ENCODE data around the gene ANGPTL4. TPM values are rescaled to one million over a fixed set of nuclear protein-coding genes. Genes with fewer than 3 reads are reported as not detected.
A peak's percentile ranks its signal among the peaks of the same experiment; 100 is the strongest.
"Not testable (repeated sequence)": the region's sequence is repeated elsewhere in the genome, so short reads cannot be mapped to it uniquely, and the experiment has no call there.

Gene ANGPTL4
- total RNA-seq, 2 experiments from 2014 or later, result not detected

DNA sequence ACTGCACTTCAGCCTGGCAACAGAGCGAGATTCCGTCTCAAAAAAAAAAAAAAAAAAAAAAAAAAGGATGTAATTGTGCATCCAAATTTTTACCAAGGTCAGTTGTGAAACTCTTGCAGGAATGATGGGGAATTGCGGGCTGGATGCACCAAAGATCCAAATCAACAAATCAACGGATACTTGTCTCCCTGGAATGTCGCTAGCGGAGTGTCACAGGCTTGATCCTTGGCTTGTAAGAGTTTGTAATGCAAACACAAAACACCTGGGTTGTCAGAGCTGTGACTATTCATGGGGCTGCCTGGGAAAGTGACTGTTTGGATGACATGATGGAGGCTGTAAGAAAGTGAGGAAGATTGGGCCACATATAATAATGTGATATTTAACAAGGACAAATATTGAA lies 25.1 kb upstream of the ANGPTL4 start:
- no peaks in the 10 kb centered on the region for H3K36me3 Mint-ChIP-seq (ENCODE audit: low read depth)
- no peak overlapping the region for H3K4me3 Mint-ChIP-seq
- H3K27ac Mint-ChIP-seq, result no peak overlapping the region
- peaks cover 45% of the 10 kb centered on the region for H3K27me3 Mint-ChIP-seq
- peaks cover 18% of the 10 kb centered on the region for H3K4me1 Mint-ChIP-seq
- H3K9me3 Mint-ChIP-seq, result no peaks in the 10 kb centered on the region
- CTCF ChIA-PET, result interaction anchor here (0.6 to 1.8 kb wide), 2 partner anchors 15 to 241 kb away, joined by 5 to 6 read pairs; no protein-coding TSS in a partner anchor
- DNase-seq, result no peak
- POLR2A ChIA-PET, result no interaction called here

DNA sequence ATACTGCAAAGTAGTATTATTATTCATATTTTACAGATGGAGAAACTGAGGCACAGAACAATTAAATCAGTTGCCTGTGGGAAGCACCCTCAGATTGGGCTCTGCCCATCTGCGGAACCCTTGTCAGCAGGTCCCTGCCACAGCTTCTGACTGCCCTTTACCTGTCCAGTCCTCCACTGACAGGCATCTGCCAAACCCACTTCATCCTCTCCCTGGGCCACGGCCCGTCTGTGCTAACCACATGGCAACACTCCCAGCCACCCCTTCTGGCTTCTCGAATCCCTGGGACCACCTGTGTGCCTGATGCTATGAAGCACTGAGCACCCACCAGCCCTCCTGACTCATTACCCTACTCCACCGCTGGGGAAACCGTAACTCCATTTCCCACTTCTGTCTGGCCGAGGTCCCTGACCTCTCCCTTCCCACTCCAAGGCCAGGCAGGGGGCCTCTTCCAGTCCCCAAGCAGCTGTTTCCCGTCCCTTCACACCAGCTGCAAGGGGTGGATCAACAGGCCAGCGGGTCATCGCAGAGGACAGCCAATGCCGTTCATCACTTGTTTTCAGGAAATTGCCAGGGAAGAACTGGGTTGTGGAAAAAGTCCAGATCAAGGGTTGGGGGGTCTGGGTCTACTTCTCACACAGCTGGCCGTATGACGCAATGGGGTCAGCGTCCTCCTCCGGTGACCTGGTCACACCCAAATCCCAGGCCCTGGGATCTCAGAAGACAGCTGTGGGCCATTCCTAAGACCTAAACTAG lies 23.4 kb upstream of the ANGPTL4 start:
- Mint-ChIP-seq H3K36me3 (ENCODE audit: low read depth) (no peaks in the 10 kb centered on the region), H3K4me1 (peaks cover 21% of the 10 kb centered on the region), H3K4me3 (no peak overlapping the region), H3K9me3 (no peaks in the 10 kb centered on the region), H3K27ac (peak overlapping the region; percentile 57), H3K27me3 (peaks cover 45% of the 10 kb centered on the region)
- ChIA-PET CTCF (interaction anchor here (0.5 to 4.7 kb wide), 5 partner anchors 13 to 844 kb away, joined by 3 to 38 read pairs (median 3); no protein-coding TSS in a partner anchor), POLR2A (interaction anchor here (0.5 to 0.6 kb wide), 2 partner anchors 14 to 390 kb away, joined by 3 to 8 read pairs; no protein-coding TSS in a partner anchor)
- no peak for DNase-seq

DNA sequence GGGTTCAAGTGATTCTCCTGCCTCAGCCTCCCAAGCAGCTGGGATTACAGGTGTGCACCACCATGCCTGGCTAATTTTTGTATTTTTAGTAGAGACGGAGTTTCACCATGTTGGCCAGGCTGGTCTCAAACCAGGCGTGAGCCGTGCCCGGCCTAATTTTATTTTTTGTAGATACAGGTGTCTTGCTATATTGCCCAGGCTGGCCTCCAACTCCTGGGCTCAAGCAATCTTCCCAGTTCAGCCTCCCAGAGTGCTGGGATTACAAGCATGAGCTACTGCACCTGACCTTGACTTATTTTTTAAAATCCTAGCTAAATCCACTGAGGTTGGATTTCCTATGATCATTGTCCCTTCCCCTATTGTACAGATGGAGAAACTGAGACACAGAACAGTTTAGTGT lies 22.5 kb upstream of the ANGPTL4 start:
- not testable (repeated sequence) for H3K27ac Mint-ChIP-seq; DNase-seq; H3K36me3 Mint-ChIP-seq (ENCODE audit: low read depth); H3K9me3 Mint-ChIP-seq
- Mint-ChIP-seq H3K4me1 (peaks cover 15% of the 10 kb centered on the region), H3K27me3 (peaks cover 39% of the 10 kb centered on the region), H3K4me3 (peak overlapping the region; percentile 30)
- ChIA-PET POLR2A (interaction anchor here (0.6 kb wide), 1 partner anchor 15 kb away, joined by 3 read pairs; no protein-coding TSS in a partner anchor), CTCF (interaction anchor here (0.6 to 4.7 kb wide), 5 partner anchors 13 to 412 kb away, joined by 3 to 38 read pairs (median 3); no protein-coding TSS in a partner anchor)

DNA sequence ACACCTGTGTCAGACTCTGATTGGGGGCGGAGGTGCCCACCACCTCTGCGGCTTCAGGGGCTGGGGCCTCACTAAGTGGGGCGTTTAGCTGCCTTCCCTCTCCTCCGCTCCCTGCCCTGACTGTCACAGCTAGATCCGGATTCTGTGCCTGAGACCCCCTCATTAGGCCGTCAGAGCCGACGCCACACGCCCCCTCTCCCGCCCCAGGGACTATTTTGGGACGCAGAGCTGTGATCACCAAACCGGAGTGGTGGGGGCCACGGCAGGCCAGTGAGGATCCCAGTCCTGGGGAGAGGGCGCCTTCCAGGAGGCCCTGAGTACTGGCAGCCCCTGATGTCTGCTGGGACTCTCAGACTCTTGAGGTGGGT lies 21.7 kb upstream of the ANGPTL4 start:
- Mint-ChIP-seq H3K27ac (peak overlapping the region; percentile 25), H3K36me3 (ENCODE audit: low read depth) (no peaks in the 10 kb centered on the region), H3K27me3 (peaks cover 35% of the 10 kb centered on the region), H3K9me3 (no peaks in the 10 kb centered on the region), H3K4me1 (peaks cover 15% of the 10 kb centered on the region), H3K4me3 (peak overlapping the region; percentile 30)
- DNase-seq, result no peak
- CTCF ChIA-PET, result interaction anchor here (1.1 to 4.7 kb wide), 2 partner anchors 12 to 18 kb away, joined by 3 to 38 read pairs; no protein-coding TSS in a partner anchor
- POLR2A ChIA-PET, result no interaction called here

DNA sequence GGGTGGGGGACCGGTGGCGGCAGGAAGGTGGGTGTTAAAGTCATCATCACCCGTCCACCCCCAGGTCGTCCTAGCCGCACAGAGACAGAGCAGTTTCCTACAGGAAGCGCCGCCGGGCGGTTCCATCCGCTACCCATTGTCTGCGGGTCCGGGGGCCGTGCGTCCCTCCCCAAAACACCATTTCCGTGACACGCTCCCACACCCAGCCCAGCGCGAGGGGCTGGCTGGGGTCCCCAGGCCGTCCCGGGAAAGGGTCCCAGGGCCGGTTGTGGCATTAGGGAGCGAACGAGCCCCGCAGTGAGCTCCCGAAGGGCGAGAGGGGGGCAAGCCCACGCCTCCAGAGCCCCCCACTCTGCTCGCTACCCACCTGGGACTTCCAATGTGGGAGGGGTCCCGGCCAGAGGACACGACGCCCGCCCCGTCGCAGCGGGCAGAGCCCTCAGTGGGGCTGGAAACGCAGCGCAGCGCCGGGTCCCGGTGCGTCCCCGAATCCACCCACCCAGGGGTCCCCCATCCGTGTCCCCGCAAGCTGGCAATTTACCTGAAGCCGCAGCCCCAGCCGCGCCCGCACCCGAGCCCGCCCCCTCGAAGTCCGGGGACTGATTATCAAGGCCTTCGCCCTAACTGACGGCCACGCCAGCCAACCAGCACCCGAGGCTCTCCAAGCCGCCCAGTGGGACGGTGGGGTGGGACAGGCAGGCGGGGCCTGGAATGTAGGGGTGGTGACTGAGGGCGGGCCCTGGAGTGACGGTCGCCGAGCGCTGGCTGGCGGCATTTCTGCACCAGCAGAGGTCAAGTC lies 21.1 kb upstream of the ANGPTL4 start, which contains the start of gene KANK3:
Gene KANK3 (minus strand): TSS at position 579 of the 799 bp plus-strand sequence. CDS start 5,434 bp downstream, outside the sequence.
- peak within 1 kb of the TSS; percentile 84 for H3K27ac Mint-ChIP-seq
- CTCF ChIA-PET, result interaction anchor here (4.7 kb wide), 1 partner anchor 11 kb away, joined by 38 read pairs; no protein-coding TSS in a partner anchor
- POLR2A ChIA-PET, result no interaction called here

DNA sequence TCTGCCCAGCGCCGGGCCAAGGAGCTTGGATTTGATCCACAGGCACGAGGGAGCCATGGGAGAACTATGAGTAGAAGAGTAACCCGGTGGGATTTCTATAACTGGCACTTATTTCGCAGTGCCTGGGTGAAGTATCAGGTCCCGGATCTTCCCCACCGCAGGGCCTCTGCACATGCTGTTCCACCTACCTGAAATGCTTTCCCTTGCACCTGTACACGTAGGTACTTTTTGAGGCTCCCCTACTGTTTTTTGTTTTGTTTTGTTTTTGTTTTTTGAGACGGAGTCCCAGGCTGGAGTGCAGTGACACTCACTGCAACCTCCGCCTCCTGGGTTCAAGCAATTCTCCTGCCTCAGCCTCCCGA lies 20.5 kb upstream of the ANGPTL4 start:
- Mint-ChIP-seq H3K4me1 (peaks cover 13% of the 10 kb centered on the region), H3K4me3 (peak overlapping the region; percentile 75), H3K36me3 (ENCODE audit: low read depth) (no peaks in the 10 kb centered on the region), H3K27ac (no peak overlapping the region), H3K9me3 (no peaks in the 10 kb centered on the region), H3K27me3 (peaks cover 27% of the 10 kb centered on the region)
- CTCF ChIA-PET, result interaction anchor here (4.7 kb wide), 1 partner anchor 11 kb away, joined by 38 read pairs; no protein-coding TSS in a partner anchor
- DNase-seq, result no peak
- POLR2A ChIA-PET, result interaction anchor here (0.7 kb wide), 1 partner anchor 1433 kb away, joined by 6 read pairs; no protein-coding TSS in a partner anchor

More for the DNA sequence above, 21.1 kb upstream of the ANGPTL4 start, which contains the start of gene KANK3:
- H3K4me1 Mint-ChIP-seq, result peaks cover 13% of the 10 kb centered on the region
- peak; percentile 93 for DNase-seq
- H3K36me3 Mint-ChIP-seq (ENCODE audit: low read depth), result no peaks in the 10 kb centered on the region
- peak within 1 kb of the TSS; percentile 75 for H3K4me3 Mint-ChIP-seq
- no peaks in the 10 kb centered on the region for H3K9me3 Mint-ChIP-seq
- peaks cover 31% of the 10 kb centered on the region for H3K27me3 Mint-ChIP-seq

DNA sequence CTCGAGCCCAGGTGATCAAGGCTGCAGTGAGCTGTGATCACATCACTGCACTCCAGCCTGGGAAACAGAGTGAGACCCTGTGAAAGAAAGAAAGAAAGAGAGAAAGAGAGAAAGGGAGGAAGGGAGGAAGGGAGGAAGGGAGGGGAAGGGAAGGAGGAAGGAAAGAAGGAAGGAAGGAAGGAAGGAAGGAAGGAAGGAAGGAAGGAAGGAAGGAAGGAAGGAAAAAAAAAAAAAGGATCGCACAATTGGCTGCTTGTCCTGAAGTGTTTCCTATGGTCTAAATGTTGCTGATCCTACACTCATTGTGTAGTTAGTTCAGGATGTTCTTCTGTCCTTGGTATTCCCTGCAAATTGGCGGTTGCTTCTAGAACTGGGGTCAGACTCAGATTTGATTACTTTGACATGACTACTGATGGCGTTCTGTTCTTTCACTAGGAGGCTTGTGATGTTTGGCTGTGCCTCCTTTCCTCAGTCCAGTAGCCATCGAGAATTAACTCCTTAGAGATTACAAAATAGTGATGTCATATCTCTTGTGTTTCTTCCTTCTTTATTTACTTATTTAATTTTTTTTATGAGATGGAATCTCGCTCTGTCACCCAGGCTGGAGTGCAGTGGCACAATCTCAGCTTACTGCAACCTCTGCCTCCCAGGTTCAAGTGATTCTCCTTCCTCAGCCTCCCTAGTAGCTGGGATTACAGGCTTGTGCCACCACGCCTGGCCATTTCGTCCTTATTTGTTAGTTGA lies 14.2 kb upstream of the ANGPTL4 start:
- H3K4me1 Mint-ChIP-seq; H3K4me3 Mint-ChIP-seq; H3K36me3 Mint-ChIP-seq (ENCODE audit: low read depth); H3K27ac Mint-ChIP-seq; DNase-seq; H3K9me3 Mint-ChIP-seq; POLR2A ChIA-PET: not testable (repeated sequence)
- peaks cover 20% of the 10 kb centered on the region for H3K27me3 Mint-ChIP-seq
- CTCF ChIA-PET, result interaction anchor here (1.3 kb wide), 1 partner anchor 14 kb away, joined by 4 read pairs; no protein-coding TSS in a partner anchor

DNA sequence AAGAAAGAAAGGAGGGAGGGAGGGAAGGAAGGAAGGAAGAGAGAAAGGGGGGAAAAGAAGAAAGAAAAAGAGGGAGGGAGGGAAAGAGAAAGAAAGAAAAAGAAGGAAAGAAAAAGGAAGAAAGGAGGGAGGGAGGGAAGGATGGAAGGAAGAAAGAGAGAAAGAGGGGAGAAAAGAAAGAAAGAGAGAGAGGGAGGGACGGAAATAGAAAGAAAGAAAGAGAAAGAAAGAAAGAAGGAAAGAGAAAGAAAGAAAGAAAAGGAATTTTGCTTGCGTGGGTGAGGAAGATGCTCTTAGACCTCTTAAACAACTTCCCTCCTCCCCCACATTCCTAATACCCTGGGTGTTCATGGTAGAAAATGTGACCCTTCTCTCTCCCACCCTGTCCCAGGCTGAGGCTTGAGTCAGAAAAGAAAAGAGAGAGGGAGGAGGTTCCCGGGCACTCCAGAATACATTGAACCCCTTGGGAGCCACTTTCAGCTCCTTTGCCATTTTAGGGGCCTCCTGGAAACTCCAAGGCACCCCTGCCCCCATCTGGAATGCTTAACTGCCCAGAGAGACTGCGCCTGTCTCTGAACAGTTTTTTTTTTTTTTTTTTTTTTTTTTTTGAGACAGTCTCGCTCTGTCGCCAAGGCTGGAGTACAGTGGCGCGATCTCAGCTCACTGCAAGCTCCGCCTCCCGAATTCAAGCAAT lies 11.7 kb upstream of the ANGPTL4 start:
- H3K4me3 Mint-ChIP-seq, result no peak overlapping the region
- no peak for DNase-seq
- ChIA-PET CTCF (interaction anchor here (0.7 to 3.8 kb wide), 7 partner anchors 9 to 234 kb away, joined by 3 to 38 read pairs (median 7); partner anchors contain the start of gene KANK3), POLR2A (no interaction called here)
- H3K27ac Mint-ChIP-seq, result no peak overlapping the region
- H3K9me3 Mint-ChIP-seq, result no peaks in the 10 kb centered on the region
- peaks cover 4% of the 10 kb centered on the region for H3K4me1 Mint-ChIP-seq
- no peaks in the 10 kb centered on the region for H3K36me3 Mint-ChIP-seq (ENCODE audit: low read depth)
- peaks cover 17% of the 10 kb centered on the region for H3K27me3 Mint-ChIP-seq

DNA sequence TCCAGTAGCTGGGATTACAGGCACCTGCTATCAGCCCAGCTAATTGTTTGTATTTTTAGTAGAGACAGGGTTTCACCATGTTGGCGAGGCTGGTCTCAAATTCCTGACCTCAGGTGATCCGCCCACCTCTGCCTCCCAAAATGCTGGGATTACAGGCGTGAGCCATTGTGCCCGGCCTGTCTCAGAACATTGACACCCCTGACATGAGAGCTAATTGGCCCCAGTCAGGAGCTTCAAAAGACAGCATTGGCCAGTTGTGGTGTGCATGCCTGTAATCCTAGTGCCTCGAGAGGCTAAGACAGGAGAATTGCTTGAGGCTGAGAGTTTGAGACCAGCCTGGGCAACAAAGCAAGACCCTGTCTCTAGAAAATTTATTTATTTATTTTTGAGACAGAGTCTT lies 11.1 kb upstream of the ANGPTL4 start:
- H3K36me3 Mint-ChIP-seq (ENCODE audit: low read depth); H3K4me3 Mint-ChIP-seq; H3K9me3 Mint-ChIP-seq; H3K27ac Mint-ChIP-seq; POLR2A ChIA-PET; H3K4me1 Mint-ChIP-seq; DNase-seq: not testable (repeated sequence)
- peaks cover 17% of the 10 kb centered on the region for H3K27me3 Mint-ChIP-seq
- CTCF ChIA-PET, result interaction anchor here (0.7 to 3.8 kb wide), 15 partner anchors 10 to 233 kb away, joined by 3 to 38 read pairs (median 6); partner anchors contain the start of gene KANK3

DNA sequence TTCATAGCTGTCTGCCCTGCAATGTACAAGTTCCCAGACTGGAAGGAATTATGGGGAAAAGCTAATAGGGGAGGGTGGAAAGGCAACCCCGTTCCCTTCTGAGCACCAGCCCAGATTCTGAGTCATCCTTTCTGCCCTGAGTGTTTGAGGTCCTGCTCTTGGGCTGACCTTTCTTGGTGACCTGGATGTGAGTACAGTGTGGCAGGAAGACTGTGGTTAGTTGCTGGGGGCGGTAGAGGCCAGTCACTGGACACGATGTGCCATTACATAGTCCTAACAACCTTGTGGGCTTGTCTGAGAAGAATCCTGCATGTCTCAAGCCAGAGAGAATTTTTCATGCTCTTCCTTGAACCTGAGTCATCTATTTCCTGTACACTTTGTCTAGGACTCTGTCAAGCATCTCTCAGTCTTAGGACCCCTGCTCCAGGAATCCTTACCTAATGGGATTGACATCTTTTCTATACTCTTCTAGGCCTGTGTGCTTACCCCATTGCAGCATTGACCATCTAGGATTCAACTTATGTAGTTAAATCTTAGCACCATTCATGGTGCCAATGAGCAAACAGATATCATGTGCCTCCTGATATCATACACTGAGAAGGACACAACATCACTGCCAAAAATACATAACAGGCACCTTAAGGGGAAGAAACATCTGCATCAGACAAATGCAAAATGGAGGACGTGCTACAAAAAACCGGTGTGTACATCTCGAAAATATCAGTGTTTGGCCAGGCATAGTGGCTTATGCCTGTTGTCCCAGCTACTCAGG lies 8.1 kb upstream of the ANGPTL4 start:
- ChIA-PET CTCF (interaction anchor here (0.6 to 3.8 kb wide), 7 partner anchors 13 to 222 kb away, joined by 3 to 38 read pairs (median 4); partner anchors contain the start of genes KANK3, MYO1F and RAB11B), POLR2A (no interaction called here)
- H3K27ac Mint-ChIP-seq, result no peak overlapping the region
- H3K27me3 Mint-ChIP-seq, result peaks cover 12% of the 10 kb centered on the region
- H3K4me1 Mint-ChIP-seq, result peaks cover 4% of the 10 kb centered on the region
- no peak overlapping the region for H3K4me3 Mint-ChIP-seq
- no peaks in the 10 kb centered on the region for H3K9me3 Mint-ChIP-seq
- DNase-seq, result no peak
- no peaks in the 10 kb centered on the region for H3K36me3 Mint-ChIP-seq (ENCODE audit: low read depth)

DNA sequence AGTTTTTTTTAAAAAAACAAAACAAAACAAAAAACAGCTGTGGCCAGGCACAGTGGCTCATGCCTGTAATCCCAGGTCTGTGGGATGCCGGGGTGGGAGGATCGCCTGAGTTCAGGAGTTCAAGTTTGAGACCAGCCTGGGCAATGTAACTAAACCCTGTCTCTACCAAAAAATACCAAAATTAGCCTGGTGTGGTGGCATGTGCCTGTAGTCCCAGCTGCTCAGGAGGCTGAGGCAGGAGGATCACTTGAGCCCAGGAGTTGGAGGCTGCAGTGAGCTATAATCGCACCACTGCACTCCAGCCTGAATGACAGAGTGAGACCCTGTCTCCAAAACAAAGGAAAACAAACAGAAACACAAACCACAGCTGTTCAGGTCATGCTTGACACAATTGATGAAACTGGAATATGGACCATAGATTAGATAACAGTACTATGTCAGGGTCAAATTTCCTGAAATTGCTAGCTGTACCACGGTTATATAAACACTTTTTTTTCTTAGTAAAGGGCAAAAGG lies 6.9 kb upstream of the ANGPTL4 start:
- H3K27me3 Mint-ChIP-seq, result peaks cover 6% of the 10 kb centered on the region
- H3K4me3 Mint-ChIP-seq, result no peak overlapping the region
- POLR2A ChIA-PET, result no interaction called here
- H3K4me1 Mint-ChIP-seq, result peaks cover 3% of the 10 kb centered on the region
- no peak for DNase-seq
- CTCF ChIA-PET, result interaction anchor here (0.9 to 1.2 kb wide), 2 partner anchors 21 to 487 kb away, joined by 3 to 5 read pairs; no protein-coding TSS in a partner anchor
- H3K36me3 Mint-ChIP-seq (ENCODE audit: low read depth), result no peaks in the 10 kb centered on the region
- no peak overlapping the region for H3K27ac Mint-ChIP-seq
- no peaks in the 10 kb centered on the region for H3K9me3 Mint-ChIP-seq
